ENCODE data around the gene MRO.

MRO gene

GRCh38 chr18:50748243-50749229 lies 71.3 kb downstream of the MRO start:
- DNase-seq: no peak

DNA sequence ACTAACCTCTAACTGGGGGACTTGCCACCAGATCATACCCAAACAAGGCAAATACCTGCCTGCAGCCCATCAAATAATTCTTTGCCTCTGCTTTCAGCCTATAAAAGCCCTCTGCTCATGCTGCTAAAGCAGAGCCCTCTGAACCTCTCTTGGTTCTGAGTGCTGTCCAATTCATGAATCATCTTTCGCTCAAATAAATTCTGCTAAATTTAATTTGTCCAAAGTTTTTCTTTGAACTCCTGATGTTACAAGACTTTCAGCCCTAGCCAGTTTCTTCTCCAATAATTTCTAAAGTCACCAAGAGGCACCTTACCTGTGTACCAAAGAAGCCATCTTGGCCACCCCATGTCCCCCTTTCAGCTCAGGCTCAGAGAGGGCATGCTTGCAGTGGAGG lies 72.0 kb downstream of the MRO start:
- DNase-seq: no peak

DNA sequence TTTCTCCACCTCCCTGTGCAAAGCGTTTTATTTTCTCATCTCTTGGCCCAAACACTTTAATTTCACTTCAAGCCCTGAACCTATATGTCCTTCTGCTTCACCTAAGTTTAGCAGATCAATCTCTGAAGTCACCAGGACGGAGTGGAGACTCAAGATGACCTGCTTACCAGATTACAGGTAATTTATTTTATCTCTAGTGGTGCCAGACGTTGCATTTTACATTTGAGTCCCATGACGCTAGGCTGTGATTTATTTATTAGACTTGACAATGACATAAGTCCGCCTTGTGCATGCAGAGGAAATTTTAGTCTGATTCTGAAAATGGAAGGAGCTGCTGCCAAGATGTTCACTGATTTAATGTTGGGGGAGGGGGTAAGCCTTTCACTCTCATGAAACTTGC lies 73.9 kb downstream of the MRO start:
- no peak for DNase-seq

Data from nucleus accumbens (tissue), 56 donors.